Measurements from ENCODE around the gene KRT81. TPM values are rescaled to one million over a fixed set of nuclear protein-coding genes. Genes with fewer than 3 reads are reported as not detected.

Gene KRT81
- polyA plus RNA-seq, 1 experiment = 2.3 TPM

- Histone ChIP-seq H3K27ac (ENCODE audit: low read depth, low read length) (no peak overlapping the region), H3K4me3 (ENCODE audit: low read depth, low read length) (no peak overlapping the region), H3K9me3 (ENCODE audit: control insufficient read depth, insufficient read depth, low read length) (no peaks in the 10 kb centered on the region), H3K27me3 (ENCODE audit: control insufficient read depth, insufficient read depth, low read length) (no peaks in the 10 kb centered on the region)
- POLR2A ChIA-PET = no interaction called here
- TF ChIP-seq CTCF (IDR thresholded peaks at IDR 0.05; ENCODE audit: low read depth, low read length) = no peak
- DNase-seq (ENCODE audit: low read depth, low spot score) = no peak
- CTCF ChIA-PET = interaction anchor here (0.9 to 4.4 kb wide), 18 partner anchors 9 to 523 kb away, joined by 3 to 121 read pairs (median 16); no protein-coding TSS in a partner anchor
Observed at GRCh38 chr12:52277486-52278245, 13.7 kb downstream of the KRT81 start.

DNA sequence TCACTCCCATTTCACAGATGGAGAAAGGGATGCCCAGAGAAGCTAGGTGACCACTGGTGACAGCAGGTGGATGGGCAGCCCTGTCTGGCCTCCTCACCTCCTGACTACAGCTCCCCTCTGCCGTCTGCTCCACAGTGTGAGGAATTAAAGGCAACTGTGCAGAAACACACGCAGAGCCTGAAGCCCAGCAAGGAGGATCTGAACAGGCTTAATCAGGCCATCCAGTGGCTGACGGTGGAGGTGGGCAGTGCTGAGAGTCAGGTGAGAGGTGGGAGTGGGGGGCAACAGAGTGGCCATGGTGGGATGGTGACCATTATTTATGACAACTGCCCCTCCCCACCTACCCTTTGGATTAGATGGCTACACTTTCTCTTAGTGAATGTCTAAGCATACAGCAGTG lies 15.6 kb downstream of the KRT81 start:
- no peaks in the 10 kb centered on the region; the same call in 1 of the 2 replicates for H3K9me3 ChIP-seq (ENCODE audit: control insufficient read depth, insufficient read depth, low read length)
- CTCF ChIA-PET = interaction anchor here (1.2 to 1.6 kb wide), 2 partner anchors 30 to 119 kb away, joined by 3 read pairs; no protein-coding TSS in a partner anchor
- H3K27me3 ChIP-seq (ENCODE audit: control insufficient read depth, insufficient read depth, low read length) = peaks cover 4% of the 10 kb centered on the region
- no peak overlapping the region for H3K4me3 ChIP-seq (ENCODE audit: low read depth, low read length)
- POLR2A ChIA-PET = no interaction called here
- no peak overlapping the region for H3K27ac ChIP-seq (ENCODE audit: low read depth, low read length)
- no peak for TF ChIP-seq CTCF (IDR thresholded peaks at IDR 0.05; ENCODE audit: low read depth, low read length)
- no peak for DNase-seq (ENCODE audit: low read depth, low spot score)

DNA sequence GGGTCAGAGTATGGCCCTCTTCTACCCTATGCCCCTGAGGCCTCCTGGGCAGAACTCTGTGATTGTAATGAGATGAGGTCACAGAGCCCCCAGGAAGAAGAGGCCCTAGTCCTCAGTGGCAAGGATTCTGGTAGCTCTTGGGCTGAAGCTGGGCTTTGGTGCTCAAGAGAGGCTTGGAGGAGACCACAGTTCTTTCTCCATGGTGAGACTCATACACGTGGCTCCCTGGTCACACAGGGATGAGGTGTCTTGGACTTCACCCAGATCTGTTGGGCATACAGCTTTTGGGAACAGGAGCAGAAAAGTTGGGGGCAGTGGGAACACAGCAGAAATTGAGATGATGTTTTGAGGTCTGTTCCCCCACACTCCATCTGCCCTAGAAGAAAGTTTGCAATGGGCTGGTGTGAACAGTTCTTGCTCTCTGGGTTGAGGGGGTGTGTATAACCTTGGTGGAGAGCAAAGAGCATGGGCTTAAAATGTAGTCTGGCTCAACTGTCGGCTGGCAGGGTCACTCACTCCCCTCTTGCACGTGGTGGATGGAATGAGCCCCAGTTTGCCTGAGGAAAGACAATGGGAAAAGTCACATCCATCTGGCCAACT lies 16.7 kb downstream of the KRT81 start, which contains the start of gene KRT86:
TSS of gene KRT86 (plus strand) at position 125 of the 600 bp plus-strand sequence. CDS start 27,272 bp downstream, outside the sequence.
- H3K4me3 ChIP-seq (ENCODE audit: low read depth, low read length) = no peak within 1 kb of the TSS
- no peaks in the 10 kb centered on the region; the same call in 1 of the 2 replicates for H3K9me3 ChIP-seq (ENCODE audit: control insufficient read depth, insufficient read depth, low read length)
- CTCF ChIA-PET = interaction anchor here (1.2 to 1.6 kb wide), 2 partner anchors 29 to 118 kb away, joined by 3 read pairs; no protein-coding TSS in a partner anchor
- POLR2A ChIA-PET = no interaction called here
- peaks cover 5% of the 10 kb centered on the region for H3K27me3 ChIP-seq (ENCODE audit: control insufficient read depth, insufficient read depth, low read length)
- no peak for TF ChIP-seq CTCF (IDR thresholded peaks at IDR 0.05; ENCODE audit: low read depth, low read length)
- no peak for DNase-seq (ENCODE audit: low read depth, low spot score)
- H3K27ac ChIP-seq (ENCODE audit: low read depth, low read length) = no peak within 1 kb of the TSS

GRCh38 chr12:52271158-52271557 lies 20.2 kb downstream of the KRT81 start:
- Histone ChIP-seq H3K9me3 (ENCODE audit: control insufficient read depth, insufficient read depth, low read length) (no peaks in the 10 kb centered on the region; the same call in 1 of the 2 replicates), H3K27ac (ENCODE audit: low read depth, low read length) (no peak overlapping the region), H3K27me3 (ENCODE audit: control insufficient read depth, insufficient read depth, low read length) (peaks cover 20% of the 10 kb centered on the region), H3K4me3 (ENCODE audit: low read depth, low read length) (no peak overlapping the region)
- POLR2A ChIA-PET = no interaction called here
- no peak for TF ChIP-seq CTCF (IDR thresholded peaks at IDR 0.05; ENCODE audit: low read depth, low read length)
- CTCF ChIA-PET = interaction anchor here (1.6 to 9.9 kb wide), 2 partner anchors 8 to 56 kb away, joined by 5 to 121 read pairs; no protein-coding TSS in a partner anchor
- no peak for DNase-seq (ENCODE audit: low read depth, low spot score)

All from AG04450 (cell line).